HG03280 (cell line): ENCODE measurements around the gene ANKS4B.
A peak's percentile ranks its signal among the peaks of the same experiment; 100 is the strongest.
"Not testable (repeated sequence)": the region's sequence is repeated elsewhere in the genome, so short reads cannot be mapped to it uniquely, and the experiment has no call there.

Experiments
- ATAC-seq: cut with Tn5 transposase; IDR thresholded peaks from one replicate; pipeline ENCODE4 v1.9.1; 2021; ENCODE audit warnings: mild to moderate bottlenecking, moderate library complexity; ENCODE audit not compliant: unreplicated experiment

The ANKS4B gene

GRCh38 chr16:21283521-21284289, 50.2 kb downstream of the ANKS4B start:
- no peak for ATAC-seq

GRCh38 chr16:21284414-21284813, 50.9 kb downstream of the ANKS4B start:
- ATAC-seq: no peak

- no peak for ATAC-seq
Observed at GRCh38 chr16:21285314-21285713, 51.8 kb downstream of the ANKS4B start.

- not testable (repeated sequence) for ATAC-seq
Observed at GRCh38 chr16:21289789-21290188, 56.3 kb downstream of the ANKS4B start.

- ATAC-seq: peak; percentile 50
Observed at GRCh38 chr16:21300309-21301167, 67.0 kb downstream of the ANKS4B start.

GRCh38 chr16:21301168-21301894, 67.8 kb downstream of the ANKS4B start:
- ATAC-seq: peak; percentile 52

- ATAC-seq: no peak
Observed at GRCh38 chr16:21301895-21302291, 68.4 kb downstream of the ANKS4B start.

- no peak for ATAC-seq
Observed at GRCh38 chr16:21302454-21302853, 69.0 kb downstream of the ANKS4B start.

- no peak for ATAC-seq
Observed at GRCh38 chr16:21302898-21303528, 69.5 kb downstream of the ANKS4B start.
